GM19324 (cell line): ENCODE results near the gene UPK3BL2.
"Not testable (repeated sequence)": the region's sequence is repeated elsewhere in the genome, so short reads cannot be mapped to it uniquely, and the experiment has no call there.

Experiments used
- ATAC-seq: cut with Tn5 transposase; IDR thresholded peaks from one replicate; pipeline ENCODE4 v1.9.1; 2021; ENCODE audit warnings: mild to moderate bottlenecking, moderate library complexity; ENCODE audit not compliant: unreplicated experiment, low FRiP score

Gene UPK3BL2

GRCh38 chr7:102543596-102543995 is at the start of gene UPK3BL2:
TSS of gene UPK3BL2 (minus strand) at chr7:102543696. CDS start at chr7:102543636, 60 bp downstream.
- ATAC-seq = not testable (repeated sequence)

DNA sequence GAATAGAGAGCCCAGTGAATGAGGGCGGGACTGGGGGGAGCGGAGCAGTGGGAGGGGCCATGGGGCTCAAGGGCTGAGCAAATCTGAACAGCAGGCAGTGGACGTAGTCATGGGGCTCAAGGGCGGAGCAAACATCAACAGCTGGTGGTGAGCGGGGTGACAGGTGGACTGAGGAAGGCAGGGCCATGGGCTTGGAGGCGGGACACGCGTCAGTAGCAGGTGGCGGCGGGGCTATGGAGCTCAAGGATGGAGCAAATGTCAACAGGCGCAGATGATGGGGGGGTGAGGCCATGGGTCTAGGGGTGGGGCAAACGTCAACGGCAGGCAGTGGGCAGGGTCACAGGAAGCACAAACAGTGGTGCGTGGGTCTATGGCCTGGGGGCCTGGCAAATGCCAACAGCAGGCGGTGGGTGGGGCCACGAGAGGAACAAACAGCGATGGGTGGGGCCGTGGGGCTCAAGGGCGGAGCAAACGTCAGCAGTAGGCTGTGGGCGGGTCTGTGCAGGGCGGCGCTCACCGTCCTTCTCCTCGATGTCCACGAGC is 49.1 kb upstream of the UPK3BL2 start:
- ATAC-seq = not testable (repeated sequence)

DNA sequence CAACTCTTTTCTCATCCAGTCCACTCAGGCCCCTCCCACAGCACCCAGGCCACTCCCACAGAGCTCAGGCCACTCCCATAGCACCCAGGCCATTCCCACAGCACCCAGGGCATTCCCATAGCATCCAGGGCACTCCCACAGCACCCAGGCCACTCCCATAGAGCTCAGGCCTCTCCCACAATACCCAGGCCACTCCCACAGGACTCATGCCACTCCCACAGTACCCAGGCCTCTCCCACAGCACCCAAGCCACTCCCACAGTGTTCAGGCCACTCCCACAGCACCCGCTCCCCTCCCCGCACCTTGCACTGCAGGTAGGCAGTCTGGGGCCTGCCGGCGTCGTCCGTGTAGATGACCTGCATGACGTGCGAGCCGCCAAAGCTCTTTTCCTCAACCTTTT is 46.4 kb upstream of the UPK3BL2 start:
- ATAC-seq = peak; percentile 23

DNA sequence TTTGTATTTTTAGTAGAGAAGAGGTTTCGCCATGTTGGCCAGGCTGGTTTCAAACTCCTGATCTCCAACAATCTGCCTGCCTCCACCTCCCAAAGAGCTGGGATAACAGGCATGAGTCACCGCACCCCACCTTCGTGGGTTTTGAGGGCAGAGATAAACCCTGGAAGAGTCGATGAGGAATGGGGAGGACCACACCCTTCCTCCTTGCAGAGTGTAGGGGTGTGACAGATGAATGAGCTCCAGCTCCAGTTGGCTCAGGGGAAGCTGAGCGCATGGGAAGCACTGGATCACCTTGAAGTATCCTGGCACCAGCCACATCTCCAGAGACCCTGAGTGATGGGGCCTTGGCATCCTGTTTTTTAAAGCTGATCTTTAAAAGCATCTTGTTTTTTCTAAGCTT is 40.0 kb upstream of the UPK3BL2 start:
- not testable (repeated sequence) for ATAC-seq

DNA sequence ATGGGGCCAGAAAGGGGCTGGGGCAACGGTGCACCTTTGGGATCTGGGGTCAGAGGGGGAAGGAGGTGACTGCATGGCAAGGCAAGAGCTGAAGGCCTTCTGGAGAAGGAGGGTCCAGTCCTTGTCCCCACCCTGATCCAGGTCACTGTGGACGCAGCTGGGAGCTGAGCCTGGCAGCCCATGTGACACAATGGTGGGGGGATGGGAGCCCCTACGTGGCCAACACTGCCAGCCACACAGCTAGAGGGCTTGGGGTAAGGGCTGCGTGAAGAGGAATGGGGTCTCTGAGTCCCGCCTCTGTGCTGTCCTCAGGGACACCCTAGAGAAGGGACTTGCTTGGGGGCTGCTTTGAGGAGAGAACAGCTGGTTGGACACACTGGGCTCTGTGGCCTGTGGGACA is 38.2 kb upstream of the UPK3BL2 start:
- not testable (repeated sequence) for ATAC-seq

- ATAC-seq = not testable (repeated sequence)
Measured at GRCh38 chr7:102578486-102578885, 35.0 kb upstream of the UPK3BL2 start.

- not testable (repeated sequence) for ATAC-seq
Measured at GRCh38 chr7:102577315-102578240, 34.1 kb upstream of the UPK3BL2 start.

DNA sequence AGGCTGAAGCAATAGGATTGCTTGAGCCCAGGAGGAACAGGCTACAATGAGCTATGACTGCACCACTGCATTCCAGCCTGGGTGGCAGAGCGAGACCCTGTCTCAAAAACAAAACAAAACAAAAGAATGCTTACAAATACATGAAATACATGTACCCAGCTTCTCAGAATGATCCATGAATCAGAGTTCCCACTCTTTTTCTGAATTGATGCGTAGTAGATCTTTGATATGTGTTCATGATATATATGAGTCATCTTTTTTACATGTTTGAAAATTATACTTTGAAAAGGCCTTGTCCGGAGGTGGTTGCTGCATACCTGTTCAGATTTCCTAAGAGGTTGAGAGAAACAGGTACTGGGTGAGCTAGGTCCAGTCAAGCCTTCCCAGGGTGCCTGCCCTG is 32.9 kb upstream of the UPK3BL2 start:
- not testable (repeated sequence) for ATAC-seq

- ATAC-seq = not testable (repeated sequence)
Measured at GRCh38 chr7:102574607-102575006, 31.1 kb upstream of the UPK3BL2 start.

DNA sequence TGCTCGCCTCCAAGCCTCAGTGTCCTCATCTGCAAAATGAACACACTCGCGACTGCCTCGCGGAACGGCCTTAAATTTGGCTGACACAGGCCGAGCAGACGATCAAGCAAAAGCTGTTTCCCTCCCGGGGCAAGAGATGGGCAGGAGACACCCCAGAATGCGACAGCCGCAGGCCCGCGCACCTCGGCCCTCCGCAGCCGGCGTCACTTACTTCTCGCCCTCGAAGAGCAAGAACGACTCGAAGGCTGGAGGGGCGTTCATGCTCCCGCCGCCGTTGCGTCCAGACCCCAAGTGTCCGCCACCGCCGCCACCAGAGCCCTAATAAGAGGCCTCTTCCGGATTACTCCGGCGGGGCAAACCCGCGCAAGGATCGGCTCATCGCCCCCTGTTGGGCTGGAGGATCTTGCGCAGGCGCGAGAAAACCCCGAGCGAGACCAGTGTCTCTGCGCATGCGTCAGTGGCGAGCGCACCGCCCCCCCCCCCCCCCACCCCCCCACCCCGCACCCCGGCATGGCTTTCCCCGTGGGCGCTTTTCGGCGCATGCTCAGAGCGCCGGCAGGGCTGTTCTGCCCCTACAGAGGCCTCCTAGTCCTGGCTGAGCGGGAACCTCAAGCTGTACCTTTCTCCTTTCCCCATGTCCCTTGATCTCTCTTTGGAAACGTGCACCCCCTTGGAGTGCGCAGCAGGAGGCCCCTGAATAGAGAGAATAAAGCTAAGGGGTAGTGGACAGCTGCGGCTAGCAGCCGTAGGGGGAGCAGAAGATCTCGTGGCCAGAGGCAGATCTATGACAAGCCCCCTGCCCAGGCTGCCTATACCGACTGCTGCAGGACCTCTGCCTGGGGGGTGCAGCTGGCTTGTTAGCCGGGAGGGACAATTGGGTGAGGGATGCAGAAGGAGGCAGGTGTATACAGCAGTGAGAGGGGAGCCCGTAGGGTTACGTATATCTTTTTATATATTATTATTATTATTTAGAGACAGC is 29.1 kb upstream of the UPK3BL2 start, which contains the start of gene POLR2J3:
TSS of gene POLR2J3 (minus strand) at position 323 of the 979 bp plus-strand sequence. CDS start at position 261, 62 bp downstream.
- ATAC-seq = peak; percentile 91

- ATAC-seq = not testable (repeated sequence)
Measured at GRCh38 chr7:102568620-102569019, 25.1 kb upstream of the UPK3BL2 start.

DNA sequence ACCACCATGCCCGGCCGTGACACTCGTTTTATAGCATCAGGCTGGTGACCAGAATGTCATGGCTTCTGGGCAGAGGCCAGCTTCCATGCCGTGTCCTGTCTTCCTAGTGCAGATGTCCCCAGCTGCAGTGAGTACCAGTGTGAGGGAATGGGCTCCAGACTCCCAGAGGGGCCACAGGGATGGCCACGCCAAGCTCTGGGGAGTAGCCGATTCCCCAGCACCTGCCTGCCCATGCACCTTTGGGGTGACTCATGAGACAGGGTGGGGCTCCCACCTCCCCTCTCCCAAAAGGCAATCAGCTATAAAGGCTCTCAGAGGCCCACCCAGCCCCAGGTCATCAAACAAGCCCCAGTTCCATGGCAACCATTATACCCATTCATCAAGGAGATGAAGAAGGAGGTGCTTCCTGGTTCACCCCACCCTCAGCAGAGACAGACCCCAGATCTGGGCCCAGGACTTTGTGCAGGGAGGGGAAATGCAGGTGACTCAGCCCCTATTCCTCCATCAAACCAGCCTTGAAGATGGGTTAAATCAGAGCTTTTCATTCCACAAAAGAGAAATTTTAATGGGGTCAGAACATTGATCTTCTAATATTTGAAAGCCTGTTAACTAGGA is 7.4 kb upstream of the UPK3BL2 start, which contains the start of gene SPDYE2:
TSS of gene SPDYE2 (plus strand) at position 419 of the 615 bp plus-strand sequence. CDS start 2,030 bp downstream, outside the sequence.
- not testable (repeated sequence) for ATAC-seq

DNA sequence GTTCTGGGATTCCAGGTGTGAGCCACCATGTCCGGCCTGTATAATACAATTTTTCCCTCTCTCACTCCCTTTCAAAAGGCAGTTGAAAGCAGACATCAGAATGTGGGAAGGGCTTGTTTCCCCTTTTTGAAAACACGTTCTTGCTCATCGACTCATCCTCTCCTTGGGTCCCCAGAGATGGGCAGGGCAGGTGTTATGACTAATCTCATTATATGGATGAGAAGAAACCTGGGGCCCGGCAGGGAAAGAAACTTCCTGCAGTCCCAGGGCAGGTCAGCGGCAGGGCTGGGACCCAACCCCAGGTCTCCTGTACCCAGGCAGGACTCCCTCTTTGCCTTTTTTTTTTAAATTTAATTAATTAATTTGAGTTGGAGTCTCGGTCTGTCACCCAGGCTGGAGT is 2.9 kb upstream of the UPK3BL2 start:
- not testable (repeated sequence) for ATAC-seq

GRCh38 chr7:102545288-102545687 is 1.8 kb upstream of the UPK3BL2 start:
- ATAC-seq = not testable (repeated sequence)

DNA sequence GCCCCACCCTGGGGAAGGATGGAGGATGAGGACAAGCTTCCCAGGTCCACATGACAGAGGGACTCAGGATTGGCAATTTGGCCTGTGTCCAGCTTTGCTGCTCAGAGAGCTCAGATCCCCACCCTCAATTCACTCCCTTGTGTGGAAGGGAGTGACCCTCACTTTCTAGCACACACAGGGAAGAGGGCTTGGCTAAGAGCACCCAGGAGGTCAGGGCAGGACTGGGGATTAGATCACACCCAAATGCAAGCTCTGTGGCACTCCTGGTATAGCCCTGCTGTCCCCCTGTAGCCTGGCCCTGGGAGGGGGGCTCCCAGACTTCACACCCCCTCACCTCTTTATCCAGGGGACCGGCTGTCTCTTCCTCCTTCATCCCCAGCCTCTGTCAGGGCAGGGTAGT is 876 bp upstream of the UPK3BL2 start:
- not testable (repeated sequence) for ATAC-seq

DNA sequence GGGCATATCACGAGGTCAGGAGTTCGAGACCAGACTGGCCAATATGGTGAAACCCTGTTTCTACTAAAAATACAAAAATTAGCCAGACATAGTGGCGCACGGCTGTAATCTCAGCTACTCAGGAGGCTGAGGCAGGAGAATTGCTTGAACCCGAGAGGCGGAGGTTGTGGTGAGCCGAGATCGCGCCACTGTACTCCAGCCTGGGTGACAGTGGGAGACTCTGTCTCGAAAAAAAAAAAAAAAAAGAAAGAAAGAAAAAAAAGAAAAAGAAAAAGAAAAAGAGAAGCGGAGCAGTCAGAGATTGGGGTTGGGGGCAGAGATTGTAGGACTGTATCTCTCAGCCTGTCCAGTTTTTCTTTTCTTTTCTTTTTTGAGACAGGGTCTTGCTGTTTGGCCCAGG is 725 bp downstream of the UPK3BL2 start:
- not testable (repeated sequence) for ATAC-seq

DNA sequence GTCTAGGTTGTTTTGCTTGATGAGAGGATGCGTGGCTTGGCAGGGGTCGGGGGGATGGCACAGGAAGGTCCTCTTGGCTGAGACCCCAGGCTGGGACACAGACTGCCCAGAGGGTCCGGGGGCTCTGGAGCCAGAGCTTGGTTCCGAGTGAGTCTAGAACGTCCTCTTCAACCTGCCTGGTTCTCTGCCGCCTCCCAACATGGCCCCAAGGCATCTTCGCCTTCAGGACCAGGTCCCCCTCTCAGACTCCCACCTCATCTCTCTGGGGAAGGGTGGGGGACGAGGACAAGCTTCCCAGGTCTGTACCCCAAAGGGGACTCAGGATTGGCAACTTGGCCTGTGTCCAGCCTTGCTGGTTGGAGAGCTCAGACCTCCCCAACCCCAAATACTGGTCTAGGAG is 1.4 kb downstream of the UPK3BL2 start:
- not testable (repeated sequence) for ATAC-seq

GRCh38 chr7:102540604-102541003 is 2.9 kb downstream of the UPK3BL2 start:
- not testable (repeated sequence) for ATAC-seq

GRCh38 chr7:102535062-102535615 is 8.4 kb downstream of the UPK3BL2 start:
- ATAC-seq = not testable (repeated sequence)
